Anterior cingulate cortex (tissue), 58 donors: Measurements from ENCODE around the gene ITK.
"Not testable (repeated sequence)": the region's sequence is repeated elsewhere in the genome, so short reads cannot be mapped to it uniquely, and the experiment has no call there.

Experiments used
- DNase-seq, 58 donors: peaks; one replicate each; lab custom pipeline; 2025; lab: John Stamatoyannopoulos, UW

Gene ITK

GRCh38 chr5:157233515-157233914, 52.9 kb downstream of the ITK start:
- DNase-seq = no peak

- DNase-seq = no peak
Observed at GRCh38 chr5:157236423-157236822, 55.8 kb downstream of the ITK start.

- DNase-seq = no peak
Observed at GRCh38 chr5:157241483-157241882, 60.8 kb downstream of the ITK start.

- not testable (repeated sequence) for DNase-seq
Observed at GRCh38 chr5:157244704-157245103, 64.1 kb downstream of the ITK start.

GRCh38 chr5:157245476-157245875, 64.8 kb downstream of the ITK start:
- no peak for DNase-seq

- no peak for DNase-seq
Observed at GRCh38 chr5:157245886-157246285, 65.2 kb downstream of the ITK start.

GRCh38 chr5:157247267-157247666, 66.6 kb downstream of the ITK start:
- no peak for DNase-seq

- no peak for DNase-seq
Observed at GRCh38 chr5:157248821-157249470, 68.3 kb downstream of the ITK start.

GRCh38 chr5:157252711-157253465, 72.2 kb downstream of the ITK start:
- peak in 2 of 58 donors; percentile 16 to 45 for DNase-seq

- DNase-seq = peak in 34 of 58 donors; percentile 8 to 60 (median 33)
Observed at GRCh38 chr5:157253547-157253946, 72.9 kb downstream of the ITK start.

- no peak for DNase-seq
Observed at GRCh38 chr5:157258450-157258849, 77.8 kb downstream of the ITK start.

- DNase-seq = no peak
Observed at GRCh38 chr5:157259699-157260098, 79.1 kb downstream of the ITK start.

GRCh38 chr5:157263496-157264090, 83.0 kb downstream of the ITK start:
- DNase-seq = no peak

GRCh38 chr5:157265714-157266285, 85.2 kb downstream of the ITK start, which contains the start of gene CYFIP2:
TSS of gene CYFIP2 (plus strand) at chr5:157266123. CDS start at chr5:157285362, 19,239 bp downstream.
- peak in 50 of 58 donors; percentile 18 to 74 (median 50) for DNase-seq

GRCh38 chr5:157266286-157267007, 85.8 kb downstream of the ITK start:
- peak in 4 of 58 donors; percentile 25 to 56 (median 52) for DNase-seq

- no peak for DNase-seq
Observed at GRCh38 chr5:157267025-157267424, 86.4 kb downstream of the ITK start.

GRCh38 chr5:157267761-157268480, 87.3 kb downstream of the ITK start:
- peak in 11 of 58 donors; percentile 16 to 67 (median 36) for DNase-seq

GRCh38 chr5:157269165-157269671, 88.6 kb downstream of the ITK start:
- no peak for DNase-seq

- no peak for DNase-seq
Observed at GRCh38 chr5:157269761-157270272, 89.2 kb downstream of the ITK start.
